HS-27A (cell line): ENCODE data around the gene PCNX2.
A peak's percentile ranks its signal among the peaks of the same experiment; 100 is the strongest.

Experiments used
- DNase-seq: peaks from one replicate; pipeline ENCODE4 v3.0.0-alpha.2; 2012; ENCODE audit warnings: low read depth, missing footprints

The PCNX2 gene

DNA sequence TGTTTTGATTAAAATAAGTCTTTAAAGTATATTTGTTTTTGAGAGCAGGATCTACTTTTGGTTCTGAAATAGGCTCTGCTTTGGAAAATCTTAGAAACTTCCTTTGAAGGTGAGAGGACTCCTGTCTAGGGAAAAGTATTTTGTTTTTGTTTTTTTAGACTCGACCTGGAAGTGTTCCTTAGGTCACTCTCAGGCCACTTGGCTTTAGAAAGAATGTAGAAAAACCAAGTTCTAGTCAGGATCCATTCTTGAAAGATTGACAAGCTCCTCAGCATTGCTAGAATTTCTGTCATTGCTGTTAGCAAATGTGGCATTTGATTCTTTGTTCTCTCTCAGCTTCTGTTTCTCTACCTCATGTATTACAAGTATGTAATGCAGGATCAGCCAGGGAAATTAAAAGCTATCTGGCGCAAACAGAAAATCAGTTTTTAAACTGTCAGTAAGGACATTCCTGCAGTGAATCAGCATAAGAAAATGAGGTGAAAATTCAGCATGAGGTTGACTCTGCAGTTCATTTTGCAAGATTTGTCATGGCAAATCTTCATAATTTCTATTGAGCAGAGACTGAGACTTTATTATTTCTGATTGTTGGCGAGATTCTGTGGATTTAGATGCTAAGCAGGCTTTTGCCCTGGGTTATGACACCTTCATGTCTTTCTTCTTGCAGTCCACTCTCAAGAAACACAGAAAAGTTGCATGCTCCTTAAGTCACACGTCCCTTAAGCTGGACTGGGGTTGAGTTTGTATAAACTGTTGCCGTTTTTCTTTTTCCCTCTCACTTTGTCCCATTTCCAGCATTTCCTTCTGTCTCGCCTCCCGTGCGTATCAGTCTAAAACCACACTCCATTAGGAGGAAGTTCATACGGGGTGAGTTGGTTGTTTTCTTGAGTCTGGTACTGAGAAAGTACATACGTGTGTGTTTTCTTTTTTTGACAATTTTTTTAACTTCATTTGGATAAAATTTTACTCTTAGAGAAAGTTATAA lies 332.5 kb downstream of the PCNX2 start:
- no peak for DNase-seq

DNA sequence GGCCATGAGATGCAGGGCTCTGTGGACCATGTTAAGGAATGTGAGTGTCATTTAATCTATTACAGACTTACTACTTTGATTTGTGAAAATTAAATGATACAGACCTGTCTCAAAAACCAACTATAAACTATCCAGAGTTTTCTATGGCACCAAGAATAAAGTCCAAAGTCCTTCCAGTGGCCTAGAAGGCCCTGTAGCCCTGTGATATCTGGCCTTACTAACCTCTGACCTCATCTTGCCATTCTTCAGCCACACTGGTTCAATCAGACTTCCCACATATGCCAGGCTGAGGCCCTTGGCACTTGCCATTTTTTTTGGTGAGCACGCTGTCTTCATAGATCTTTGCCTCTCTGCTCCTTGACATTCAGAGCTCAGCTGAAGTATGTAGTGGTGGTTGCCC lies 337.5 kb downstream of the PCNX2 start:
- no peak for DNase-seq

DNA sequence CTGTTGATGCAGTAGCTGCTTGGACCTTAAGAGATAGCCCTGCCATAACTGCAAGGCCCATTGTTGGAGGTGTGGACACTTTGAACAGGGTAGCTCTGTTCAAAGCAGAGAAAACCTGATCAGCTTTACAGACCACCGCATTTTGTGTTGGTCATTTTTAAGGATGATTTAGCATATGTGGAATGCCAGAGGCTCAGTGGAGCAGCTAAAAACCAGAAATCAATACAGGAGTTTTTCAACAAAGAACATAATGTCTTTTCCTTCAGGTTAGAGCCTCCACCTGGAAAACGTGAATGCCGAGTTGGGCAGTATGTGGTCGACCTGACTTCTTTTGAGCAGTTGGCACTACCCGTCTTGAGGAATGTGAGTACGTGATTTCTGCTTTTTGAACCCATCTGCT lies 339.4 kb downstream of the PCNX2 start:
- DNase-seq, result no peak

DNA sequence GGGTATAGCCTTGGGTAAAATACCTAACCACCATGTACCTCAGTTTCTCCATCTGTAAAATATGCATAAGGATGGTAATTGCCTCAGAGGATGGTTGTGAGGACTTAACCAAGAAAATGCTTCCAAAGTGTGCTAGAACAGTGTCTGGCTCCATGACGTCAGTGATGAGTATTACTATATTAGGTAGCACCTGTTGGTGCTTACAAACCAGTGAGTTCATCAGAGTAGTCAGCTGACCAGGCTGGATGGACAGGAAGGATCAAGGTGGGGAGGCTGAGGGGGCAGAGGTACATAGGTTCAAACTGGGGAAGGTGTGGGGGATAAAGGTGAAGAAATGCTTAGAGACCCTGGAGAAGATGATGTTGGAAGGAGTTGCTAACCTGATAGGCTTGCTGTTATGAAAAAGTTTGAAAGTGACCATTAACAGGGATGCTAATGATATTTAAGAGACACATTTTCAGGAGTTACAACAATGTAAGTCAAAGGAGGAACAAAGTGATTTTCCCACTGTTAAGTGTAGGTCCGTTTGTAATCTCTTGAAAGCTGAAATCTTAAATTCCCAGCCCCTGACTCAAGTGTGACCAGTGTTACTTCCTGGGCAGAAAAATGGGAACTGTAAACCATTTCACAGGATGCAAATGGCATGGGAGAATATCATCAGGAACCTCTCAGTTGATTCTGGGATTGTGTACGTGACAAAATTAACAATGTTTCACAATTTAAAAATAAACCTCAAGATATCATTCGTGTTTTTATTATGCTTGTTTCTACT lies 340.7 kb downstream of the PCNX2 start:
- no peak for DNase-seq

DNA sequence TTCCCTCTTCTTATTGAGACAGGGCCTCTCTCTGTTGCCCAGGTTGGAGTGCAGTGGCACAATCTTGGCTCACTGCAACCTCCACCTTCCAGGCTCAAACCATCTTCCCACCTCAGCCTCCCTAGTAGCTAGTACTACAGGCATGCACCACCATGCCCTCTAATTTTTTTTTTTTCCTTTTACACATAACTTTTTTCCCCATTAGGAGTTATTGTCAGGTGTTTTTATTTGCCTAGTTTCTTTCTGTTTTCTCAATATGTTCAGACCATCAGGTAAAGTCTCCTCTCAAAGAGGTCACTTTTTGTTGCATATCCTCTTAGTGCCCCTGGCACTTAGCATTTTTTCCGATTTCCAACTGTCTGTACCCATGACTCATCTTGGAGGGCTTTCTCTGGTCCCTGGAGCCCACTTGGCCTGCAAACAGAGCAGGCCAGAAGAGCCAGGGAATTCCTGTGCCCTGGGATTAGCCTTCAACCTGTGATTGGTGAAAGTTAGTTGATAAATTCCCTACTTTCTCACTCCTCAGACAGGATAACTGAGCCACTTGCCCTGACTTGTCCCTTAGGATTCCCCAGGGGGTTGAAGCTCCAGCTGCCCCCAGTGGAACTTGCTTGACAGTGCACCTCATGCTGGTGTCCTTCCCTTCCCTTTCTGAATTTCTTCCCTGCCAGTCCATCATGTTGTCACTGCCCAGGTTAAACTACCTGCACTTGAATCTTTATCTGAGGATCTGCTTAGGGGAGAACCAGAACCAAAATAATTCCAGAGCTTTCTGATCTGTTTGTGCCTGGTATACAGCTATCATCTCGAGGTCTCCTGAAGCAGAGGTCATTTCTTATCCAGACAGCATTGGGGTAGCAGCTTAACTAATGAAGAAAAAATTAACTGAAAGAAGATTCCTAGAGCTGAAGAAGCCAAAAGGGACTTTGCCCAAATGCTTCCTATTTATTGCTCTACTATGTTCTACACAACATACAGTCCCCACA lies 342.7 kb downstream of the PCNX2 start:
- peak; percentile 30 for DNase-seq

DNA sequence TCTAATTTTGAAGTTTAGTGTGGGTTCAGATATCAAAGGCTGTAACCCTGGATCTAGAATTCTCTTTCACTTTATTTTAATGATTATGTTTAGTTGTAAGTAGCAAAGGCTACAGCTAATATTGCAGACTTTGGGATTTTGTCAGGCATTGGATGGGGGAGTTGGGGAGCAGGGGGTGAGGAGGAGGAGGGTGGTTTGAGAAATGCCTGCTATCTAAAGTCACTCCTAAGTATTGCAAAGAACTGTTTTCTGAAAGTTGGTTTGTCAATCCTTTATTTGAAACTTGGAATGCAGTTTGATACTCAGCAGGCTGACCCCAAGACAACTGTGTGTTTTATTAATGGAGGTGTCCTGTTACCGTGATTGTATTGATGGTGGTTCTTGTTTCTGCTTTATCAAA lies 343.9 kb downstream of the PCNX2 start:
- no peak for DNase-seq

DNA sequence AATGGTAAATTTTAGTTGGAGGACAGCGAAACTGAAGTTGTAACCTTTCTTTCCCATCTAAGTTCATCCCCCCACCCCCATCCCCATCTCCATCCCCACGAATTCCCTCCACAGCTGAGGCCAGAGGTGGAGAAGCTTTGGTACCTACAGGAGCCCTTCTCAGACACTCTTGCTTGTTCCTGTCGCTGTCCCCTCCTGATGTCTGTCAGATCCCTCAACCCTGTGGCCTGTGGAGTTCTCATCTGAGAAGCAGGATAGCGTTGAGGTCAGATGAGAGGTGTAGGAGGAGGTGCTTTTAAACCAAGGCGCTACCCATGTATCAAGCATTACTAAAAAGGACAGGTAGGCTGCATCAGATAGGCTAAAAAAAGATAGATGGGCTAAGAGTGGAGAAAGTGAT lies 344.3 kb downstream of the PCNX2 start:
- no peak for DNase-seq

DNA sequence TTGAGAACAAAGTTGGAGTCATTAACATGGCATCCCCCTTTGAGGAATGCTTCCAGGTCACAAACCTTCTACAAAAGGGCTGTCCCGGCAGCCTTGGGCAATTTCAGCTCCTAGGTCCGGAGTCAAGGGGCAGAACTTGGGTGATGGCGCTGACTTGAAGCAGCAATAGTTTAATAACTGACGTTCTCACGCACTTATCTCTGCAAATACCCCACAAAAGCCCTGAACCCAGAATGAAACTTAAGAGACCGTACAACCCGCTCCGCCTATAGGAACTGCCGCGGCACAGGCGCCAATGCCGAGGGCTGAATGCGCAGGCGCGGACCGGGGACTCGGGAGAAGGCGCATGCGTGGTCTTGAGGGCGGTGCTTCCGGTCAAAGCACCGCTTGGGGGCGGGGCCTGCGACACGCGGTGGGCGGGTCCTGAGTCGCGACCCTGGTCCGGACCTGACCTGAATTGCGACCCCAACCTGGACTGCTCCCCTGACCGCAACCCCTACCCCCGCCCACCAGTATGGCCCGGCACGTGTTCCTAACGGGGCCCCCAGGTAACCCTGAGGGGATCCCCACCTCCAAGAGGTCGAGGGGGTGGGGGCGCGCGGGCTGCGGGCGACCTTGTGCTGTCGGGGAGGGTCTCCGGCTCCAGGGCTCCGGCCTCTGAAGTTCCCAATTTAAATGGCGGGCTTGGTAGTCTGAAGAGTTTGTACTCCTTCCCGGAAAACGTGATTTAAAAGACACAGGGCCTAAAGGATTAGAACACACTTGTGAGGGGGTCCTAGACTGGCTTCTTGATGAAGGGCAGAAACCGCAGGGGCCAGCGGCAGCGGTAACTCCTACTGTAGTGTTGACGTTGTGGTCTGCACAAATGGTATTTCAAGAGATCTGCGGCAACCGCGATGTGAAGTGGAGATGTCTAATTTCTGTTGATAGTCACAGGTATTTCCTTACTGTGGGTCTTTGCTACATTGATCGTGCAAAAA lies 345.0 kb downstream of the PCNX2 start, which contains the start of gene NTPCR:
Gene NTPCR (plus strand): TSS at position 415 of the 980 bp plus-strand sequence. CDS start 100 bp downstream, at position 515.
- DNase-seq, result peak; percentile 68

DNA sequence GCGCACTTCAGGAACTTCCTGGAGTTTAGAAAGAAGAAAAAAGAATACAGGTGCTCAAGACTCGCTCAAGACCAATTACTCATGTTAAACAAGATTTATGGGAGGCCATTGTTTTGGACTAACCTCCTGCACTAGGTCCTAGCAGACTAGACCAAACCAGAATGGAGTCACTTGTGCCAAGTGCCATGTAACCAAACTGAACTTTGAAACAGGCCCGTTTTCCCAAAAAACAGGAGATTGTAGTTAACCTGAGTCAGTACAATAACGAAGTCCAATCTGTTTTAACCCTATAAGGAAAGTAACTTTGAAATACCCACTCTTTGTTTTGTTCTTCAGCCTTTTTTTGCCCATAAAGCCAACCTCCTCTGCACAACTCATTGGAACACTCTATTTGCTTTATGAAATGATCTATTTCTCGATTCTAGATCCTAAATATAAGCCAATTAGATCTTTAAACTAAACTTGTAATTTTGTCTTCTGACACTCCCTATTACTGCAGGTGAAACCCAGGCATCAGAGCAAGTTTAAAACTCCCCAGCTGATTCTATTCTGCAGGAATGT lies 345.8 kb downstream of the PCNX2 start:
- no peak for DNase-seq

DNA sequence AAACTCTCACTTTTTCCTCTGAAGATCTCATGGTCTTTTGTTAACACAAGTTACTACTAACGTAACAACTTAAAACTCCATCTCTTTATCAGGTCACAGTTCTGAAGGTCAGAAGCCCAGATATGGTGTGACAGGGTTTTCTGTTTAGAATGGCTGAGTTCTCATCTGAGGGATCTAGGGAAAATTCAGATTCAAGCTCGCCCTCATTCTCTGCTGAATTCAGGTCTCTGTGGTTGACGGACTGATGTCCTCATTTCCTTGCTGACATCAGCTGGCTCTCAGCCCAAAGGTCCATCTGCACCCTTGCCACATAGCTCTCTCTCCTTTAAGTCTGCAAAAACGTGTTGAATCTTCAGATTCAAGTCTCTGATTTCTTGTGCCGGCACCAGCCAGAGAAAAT lies 351.2 kb downstream of the PCNX2 start:
- no peak for DNase-seq

DNA sequence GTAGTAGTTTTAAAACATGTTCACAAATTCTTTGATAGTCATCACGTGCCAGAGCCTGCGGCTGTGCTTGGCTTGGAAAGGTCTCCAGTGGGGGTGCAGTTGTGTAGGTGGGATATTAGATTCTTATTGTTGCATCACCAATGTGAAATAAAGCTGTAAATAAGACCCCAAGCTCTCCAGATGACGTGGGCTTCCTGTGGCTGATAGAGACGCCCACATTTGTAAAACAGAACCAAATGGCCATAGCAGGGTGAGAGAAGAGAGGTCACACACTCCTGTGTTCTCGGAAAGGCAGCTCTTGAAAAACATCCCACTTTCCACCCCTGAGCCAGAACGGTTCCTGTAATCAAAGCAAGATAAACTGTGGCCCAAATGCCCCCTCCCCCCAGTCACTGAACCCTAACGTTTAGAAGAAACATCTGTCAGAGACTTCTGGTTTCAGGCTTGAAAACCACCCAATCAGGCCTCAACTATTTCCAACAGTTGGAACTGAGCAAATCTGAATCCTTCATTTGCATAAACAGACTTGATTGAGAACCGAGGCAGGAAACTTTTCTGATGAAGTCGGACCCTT lies 351.8 kb downstream of the PCNX2 start:
- DNase-seq, result no peak

DNA sequence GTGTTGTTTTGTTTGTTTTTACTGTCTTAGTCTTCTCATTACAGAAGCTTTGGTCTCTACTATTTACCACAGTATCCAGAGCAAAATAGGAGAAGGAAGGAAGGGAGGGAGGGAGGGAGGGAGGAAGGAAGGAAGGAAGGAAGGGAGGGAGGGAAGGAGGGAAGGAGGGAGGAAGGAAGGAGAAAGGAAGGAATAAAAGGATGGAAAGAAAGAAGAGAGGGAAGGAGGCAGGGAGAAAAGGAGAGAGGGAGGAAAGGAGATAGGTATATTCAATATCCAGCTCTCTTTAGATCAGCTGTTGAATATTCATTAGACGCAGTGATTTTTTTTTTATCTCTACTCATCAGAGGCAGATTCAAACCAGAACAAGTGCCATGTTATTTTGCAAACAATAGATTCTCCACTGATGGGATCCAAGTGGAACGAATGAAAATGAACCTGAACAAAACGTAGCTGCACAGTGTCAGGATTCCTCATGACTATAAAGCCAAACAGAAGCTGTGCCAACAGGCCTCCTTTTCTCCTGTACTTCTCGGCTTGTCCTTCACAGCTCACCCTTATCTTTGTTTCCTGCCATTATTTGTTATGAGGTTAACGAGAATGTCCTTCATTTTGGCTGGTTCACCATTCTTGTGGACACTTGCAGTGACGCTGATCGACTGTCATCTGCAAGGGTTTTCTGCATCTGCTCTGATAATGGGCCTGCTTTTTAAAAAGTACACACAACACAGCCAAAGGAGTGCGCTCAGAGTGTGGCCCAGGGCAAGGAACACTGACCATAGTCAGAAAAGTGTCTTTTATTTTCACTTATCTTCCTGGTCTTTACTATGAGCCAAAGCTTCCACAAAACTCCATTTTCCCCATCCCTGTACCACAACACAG lies 352.9 kb downstream of the PCNX2 start:
- DNase-seq, result no peak

DNA sequence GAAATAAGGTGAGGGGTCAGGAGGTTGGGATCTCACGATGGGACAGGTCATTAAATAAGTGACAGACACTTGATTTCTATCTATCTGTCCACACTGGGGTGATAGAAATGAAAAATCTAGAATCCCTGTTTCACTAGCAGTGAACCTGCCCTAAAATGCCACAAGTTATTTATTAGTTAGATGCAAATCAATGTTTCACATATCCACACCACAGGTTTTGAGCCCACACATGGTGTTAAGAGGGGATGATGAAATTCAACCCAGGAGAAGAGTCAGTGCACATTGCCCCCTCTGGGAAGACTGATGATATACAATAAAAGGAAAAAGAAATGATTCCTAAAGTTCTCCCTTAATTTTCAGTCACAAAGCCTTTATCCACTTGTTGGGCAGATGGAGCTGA lies 355.3 kb downstream of the PCNX2 start:
- no peak for DNase-seq

DNA sequence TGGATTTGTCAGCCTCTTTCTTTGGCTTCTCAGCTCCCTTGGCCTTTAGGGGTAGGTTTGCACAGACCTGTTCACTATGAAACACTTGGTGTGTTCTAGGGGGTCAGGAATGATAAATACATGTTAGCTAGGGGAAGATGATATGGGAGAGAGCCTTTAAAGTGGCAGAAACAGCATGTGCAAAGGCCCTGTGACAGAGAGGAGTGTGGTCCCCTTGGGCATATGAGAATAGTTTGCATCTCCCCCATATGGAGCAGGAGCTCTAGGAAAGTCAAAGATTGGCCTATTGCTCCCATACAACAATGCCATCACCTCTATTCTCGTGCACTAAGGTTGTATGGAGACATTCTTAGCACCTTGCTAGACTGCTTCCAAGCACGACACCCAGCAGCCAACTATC lies 355.8 kb downstream of the PCNX2 start:
- no peak for DNase-seq

DNA sequence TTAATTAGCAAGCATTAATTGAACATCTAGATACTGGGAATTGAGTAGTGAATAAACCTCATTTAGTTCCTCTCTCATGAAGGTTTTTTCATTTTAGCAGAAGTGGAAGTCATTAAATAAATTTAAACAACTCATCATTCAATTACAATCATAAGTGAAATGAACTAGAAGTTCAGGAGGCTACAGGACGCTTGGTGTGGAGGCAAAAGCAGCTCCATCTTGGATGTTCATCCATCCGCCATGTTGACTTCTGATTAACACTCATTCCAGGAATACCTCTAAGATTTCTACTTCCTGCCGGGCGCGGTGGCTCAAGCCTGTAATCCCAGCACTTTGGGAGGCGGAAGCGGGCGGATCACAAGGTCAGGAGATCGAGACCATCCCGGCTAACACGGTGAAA lies 356.6 kb downstream of the PCNX2 start:
- DNase-seq, result no peak

DNA sequence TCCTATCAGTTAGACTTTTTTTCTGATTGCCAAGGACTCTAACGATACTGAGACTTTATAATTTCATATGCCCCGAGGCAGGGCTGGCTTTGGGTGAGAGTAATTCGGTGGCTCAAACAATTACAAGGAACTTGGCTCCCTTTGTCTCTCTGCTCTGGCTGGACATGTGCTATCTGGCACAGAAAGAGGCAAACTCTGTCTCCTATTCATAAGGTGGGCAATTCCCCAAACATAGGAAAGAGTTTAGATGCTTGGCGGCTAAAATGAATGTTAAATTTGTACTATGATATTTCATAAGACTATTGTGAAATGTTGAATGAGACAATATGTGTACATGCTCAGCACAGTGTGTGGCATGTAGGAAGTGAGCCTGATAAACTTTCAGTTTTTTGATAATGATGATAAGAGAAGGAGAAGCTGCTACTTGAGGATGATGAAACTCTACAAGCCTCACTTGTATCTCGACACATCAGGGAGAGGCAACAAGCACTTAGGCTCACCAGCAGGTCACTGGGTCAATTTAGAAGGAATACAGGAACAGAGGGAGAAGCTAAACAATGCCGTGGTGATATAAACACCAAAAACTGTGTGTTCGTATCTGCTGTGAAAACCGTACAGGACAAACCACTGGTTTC lies 357.7 kb downstream of the PCNX2 start:
- DNase-seq, result no peak

DNA sequence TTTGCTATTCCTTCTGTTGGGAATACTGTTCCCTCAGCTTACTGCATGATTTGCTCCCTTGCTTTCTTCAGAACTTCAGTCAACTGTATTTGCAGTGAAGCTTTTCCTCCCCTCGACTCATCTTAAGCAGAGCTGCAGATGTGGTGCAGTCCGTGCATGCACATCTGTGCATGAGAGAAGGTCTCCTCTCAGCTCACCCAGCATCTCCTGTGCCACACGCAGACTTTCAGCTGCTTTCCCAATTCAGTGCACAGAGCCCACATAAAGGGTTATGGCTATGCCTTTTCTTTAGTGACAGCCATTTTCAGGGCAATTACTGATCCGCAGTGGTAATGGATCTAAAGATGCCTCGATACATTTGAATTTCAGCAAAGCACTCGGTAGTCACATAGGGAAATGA lies 358.6 kb downstream of the PCNX2 start:
- DNase-seq, result no peak
